HCT116 (cell line): ENCODE results near the gene SHH. TPM values are rescaled to one million over a fixed set of nuclear protein-coding genes. Genes with fewer than 3 reads are reported as not detected.

Experiments
- ATAC-seq: fragments of 200-7000 bp; cut with Tn5 transposase; 2 replicates; pipeline ENCODE4 v1.9.1; 2020; ENCODE audit warnings: mild to moderate bottlenecking, moderate library complexity
- BruUV-seq: library from RNA; stranded (reverse); fragments of 400-500 nt; replicated peaks from 2 replicates; lab custom pipeline; 2021; lab: Mats Ljungman, UMichigan
- CTCF ChIA-PET: fragments of 300-600 bp; sonication (Branson Sonifier 250); formaldehyde crosslinking; loops from one replicate; lab custom pipeline; 2021; ENCODE audit warnings: antibody characterized with exemption; lab: Charles Lee
- POLR2A ChIA-PET: fragments of 300-600, 350-600 bp; sonication (Branson Sonifier 250); formaldehyde crosslinking; loops from one replicate; lab custom pipeline; 2021; ENCODE audit warnings: antibody characterized with exemption; lab: Charles Lee
- RAD21 ChIA-PET, 2 experiments: fragments of 300-600 bp; sonication (Branson Sonifier 250); formaldehyde crosslinking; loops; one replicate each; lab custom pipeline; 2023; ENCODE audit warnings: low total read pairs in 2 of 2; ENCODE audit not compliant: uncharacterized antibody in 2 of 2, unreplicated experiment in 2 of 2, low non-redundant PET in 1 of 2; lab: Charles Lee
- DNase-seq: peaks from one replicate; pipeline ENCODE4 v3.0.0-alpha.2; 2010; ENCODE audit warnings: low read depth, low spot score
- H2AFZ ChIP-seq: fragments of 200-600 bp; shearing (Covaris generic), sonication (generic); 2 replicates; pipeline ENCODE4 v1.6.1; 2017; ENCODE audit warnings: low read depth, mixed run types, mixed read lengths, antibody characterized with exemption, low read length; ENCODE audit not compliant: poor library complexity, severe bottlenecking
- H3K27ac ChIP-seq: 2 replicates; pipeline ENCODE4 v1.5.1; 2012; ENCODE audit warnings: low read depth, low read length
- H3K27me3 ChIP-seq: fragments of 200-600 bp; sonication (generic); 2 replicates; pipeline ENCODE4 v1.6.1; 2016; ENCODE audit warnings: mixed run types, low read length, mixed read lengths; ENCODE audit not compliant: insufficient read depth
- H3K36me3 ChIP-seq, 2 experiments: fragments of 200-500 bp in 1 of 2; fragments of 200-600 bp in 1 of 2; sonication (Bioruptor generic) in 1 of 2; sonication (generic) in 1 of 2; 2 replicates each; pipeline versions ENCODE4 v1.5.1 to v1.6.1; 2014 to 2016; ENCODE audit warnings: low read length in 2 of 2, inconsistent platforms in 1 of 2, mixed read lengths in 1 of 2, mixed run types in 1 of 2; ENCODE audit not compliant: insufficient read depth in 2 of 2, control insufficient read depth in 1 of 2
- H3K4me1 ChIP-seq, 2 experiments: fragments of 200-600 bp in 1 of 2; sonication (generic) in 1 of 2; 2 replicates each; pipeline versions ENCODE4 v1.5.1 to v1.6.1; 2012 to 2017; ENCODE audit warnings: low read length in 2 of 2, inconsistent platforms in 1 of 2, mild to moderate bottlenecking in 1 of 2, mixed read lengths in 1 of 2, mixed run types in 1 of 2, moderate library complexity in 1 of 2; ENCODE audit not compliant: insufficient read depth in 2 of 2, control insufficient read depth in 1 of 2
- H3K4me2 ChIP-seq: fragments of 200-600 bp; sonication (generic); 2 replicates; pipeline ENCODE4 v1.6.1; 2017; ENCODE audit warnings: mixed run types, low read length, mixed read lengths
- H3K4me3 ChIP-seq, 2 experiments: fragments of 200-600 bp in 1 of 2; sonication (generic) in 1 of 2; replicated peaks in 1 of 2; 2 replicates each; pipeline ENCODE4 v1.5.1; 2011 to 2016; ENCODE audit warnings: low read length in 2 of 2, control low read depth in 1 of 2, low read depth in 1 of 2, mild to moderate bottlenecking in 1 of 2, mixed read lengths in 1 of 2, mixed run types in 1 of 2
- H3K79me2 ChIP-seq: fragments of 200-600 bp; sonication (generic); 2 replicates; pipeline ENCODE4 v1.6.1; 2017; ENCODE audit warnings: mild to moderate bottlenecking, mixed run types, low read length, moderate library complexity, mixed read lengths; ENCODE audit not compliant: insufficient read depth
- H3K9ac ChIP-seq: fragments of 200-600 bp; sonication (generic); 2 replicates; pipeline ENCODE4 v1.6.1; 2016; ENCODE audit warnings: low read length, mixed read lengths
- H3K9me2 ChIP-seq: fragments of 200-600 bp; sonication (generic), shearing (Covaris generic); 2 replicates; pipeline ENCODE4 v1.6.1; 2017; ENCODE audit warnings: mixed run types, mild to moderate bottlenecking, moderate library complexity; ENCODE audit not compliant: insufficient read depth
- H3K9me3 ChIP-seq, 2 experiments: fragments of 200-500 bp in 1 of 2; fragments of 200-600 bp in 1 of 2; sonication (Bioruptor generic) in 1 of 2; sonication (generic) in 1 of 2; 2 replicates each; pipeline ENCODE4 v1.6.1; 2014 to 2017; ENCODE audit warnings: low read length in 2 of 2, mixed read lengths in 2 of 2, inconsistent platforms in 1 of 2, low read depth in 1 of 2, mild to moderate bottlenecking in 1 of 2, mixed run types in 1 of 2, moderate library complexity in 1 of 2; ENCODE audit not compliant: control insufficient read depth in 1 of 2, insufficient read depth in 1 of 2
- H4K20me1 ChIP-seq: fragments of 200-600 bp; sonication (generic), shearing (Covaris generic); 2 replicates; pipeline ENCODE4 v1.6.1; 2017; ENCODE audit warnings: mixed run types, mild to moderate bottlenecking, moderate library complexity; ENCODE audit not compliant: insufficient read depth
- CBX3 ChIP-seq: IDR thresholded peaks from 2 replicates; pipeline ENCODE4 v1.6.1; 2012; ENCODE audit warnings: low read depth
- ELF1 ChIP-seq: IDR thresholded peaks from 2 replicates; pipeline ENCODE4 v1.6.1; 2012; ENCODE audit warnings: low read depth, borderline replicate concordance
- EZH2phosphoT487 ChIP-seq: fragments of 200-600 bp; IDR thresholded peaks from 2 replicates; pipeline ENCODE4 v1.6.1; 2018; ENCODE audit warnings: antibody characterized with exemption, borderline replicate concordance
- JUND ChIP-seq: IDR thresholded peaks from 2 replicates; pipeline ENCODE4 v1.6.1; 2012
- POLR2AphosphoS5 ChIP-seq: IDR thresholded peaks from 2 replicates; pipeline ENCODE4 v1.6.1; 2011; ENCODE audit warnings: mild to moderate bottlenecking, low read depth, low read length, moderate library complexity
- RAD21 ChIP-seq: IDR thresholded peaks from 2 replicates; pipeline ENCODE4 v1.6.1; 2012; ENCODE audit warnings: low read depth, mild to moderate bottlenecking
- SRF ChIP-seq: IDR thresholded peaks from 2 replicates; pipeline ENCODE4 v1.6.1; 2012; ENCODE audit warnings: low read depth
- YY1 ChIP-seq: IDR thresholded peaks from 2 replicates; pipeline ENCODE4 v1.6.1; 2011; ENCODE audit warnings: low read length, low read depth, moderate library complexity, mild to moderate bottlenecking; ENCODE audit not compliant: insufficient replicate concordance; ENCODE audit errors: extremely low read depth
- ZFX ChIP-seq: fragments of 450-650 bp; IDR thresholded peaks from 2 replicates; pipeline ENCODE4 v1.6.1; 2017
- ZNF274 ChIP-seq: fragments of 200-500 bp; sonication (Bioruptor generic); IDR thresholded peaks from 2 replicates; pipeline ENCODE4 v1.6.1; 2014; ENCODE audit warnings: mild to moderate bottlenecking, low read depth, low read length, inconsistent platforms
- intact Hi-C: fragments of 100-400 bp; cut with micrococcal nuclease; formaldehyde crosslinking; loops from 2 replicates; pipeline ENCODE4 v1.10.0; 2022
- total RNA-seq: library from RNA; stranded (reverse); gene quantifications from one replicate; pipeline ENCODE4 v1.2.1, GENCODE V29; 2021; ENCODE audit not compliant: unreplicated experiment
- TF ChIP-seq, protein P1 (sequence below): IDR thresholded peaks from 2 replicates; pipeline ENCODE4 v1.6.1; 2011; ENCODE audit warnings: mild to moderate bottlenecking, low read length, moderate library complexity; ENCODE audit not compliant: insufficient replicate concordance; ENCODE audit errors: extremely low read depth
- TF ChIP-seq, protein P2 (sequence below), 3 experiments: fragments of 200-600 bp in 1 of 3; sonication (generic) in 1 of 3; IDR thresholded peaks in 2 of 3; conservative IDR thresholded peaks in 1 of 3; 2 replicates each; pipeline ENCODE4 v1.5.1; 2012 to 2017; ENCODE audit warnings: low read depth in 2 of 3, low read length in 2 of 3, antibody characterized with exemption in 1 of 3, borderline replicate concordance in 1 of 3, control low read depth in 1 of 3, mild to moderate bottlenecking in 1 of 3, mixed read lengths in 1 of 3, mixed run types in 1 of 3, moderate library complexity in 1 of 3; ENCODE audit not compliant: insufficient read depth in 1 of 3
- TF ChIP-seq, protein P3 (sequence below): IDR thresholded peaks from 2 replicates; pipeline ENCODE4 v1.6.1; 2012

The SHH gene
- total RNA-seq, 1 experiment from 2014 or later = 0.32 TPM

DNA sequence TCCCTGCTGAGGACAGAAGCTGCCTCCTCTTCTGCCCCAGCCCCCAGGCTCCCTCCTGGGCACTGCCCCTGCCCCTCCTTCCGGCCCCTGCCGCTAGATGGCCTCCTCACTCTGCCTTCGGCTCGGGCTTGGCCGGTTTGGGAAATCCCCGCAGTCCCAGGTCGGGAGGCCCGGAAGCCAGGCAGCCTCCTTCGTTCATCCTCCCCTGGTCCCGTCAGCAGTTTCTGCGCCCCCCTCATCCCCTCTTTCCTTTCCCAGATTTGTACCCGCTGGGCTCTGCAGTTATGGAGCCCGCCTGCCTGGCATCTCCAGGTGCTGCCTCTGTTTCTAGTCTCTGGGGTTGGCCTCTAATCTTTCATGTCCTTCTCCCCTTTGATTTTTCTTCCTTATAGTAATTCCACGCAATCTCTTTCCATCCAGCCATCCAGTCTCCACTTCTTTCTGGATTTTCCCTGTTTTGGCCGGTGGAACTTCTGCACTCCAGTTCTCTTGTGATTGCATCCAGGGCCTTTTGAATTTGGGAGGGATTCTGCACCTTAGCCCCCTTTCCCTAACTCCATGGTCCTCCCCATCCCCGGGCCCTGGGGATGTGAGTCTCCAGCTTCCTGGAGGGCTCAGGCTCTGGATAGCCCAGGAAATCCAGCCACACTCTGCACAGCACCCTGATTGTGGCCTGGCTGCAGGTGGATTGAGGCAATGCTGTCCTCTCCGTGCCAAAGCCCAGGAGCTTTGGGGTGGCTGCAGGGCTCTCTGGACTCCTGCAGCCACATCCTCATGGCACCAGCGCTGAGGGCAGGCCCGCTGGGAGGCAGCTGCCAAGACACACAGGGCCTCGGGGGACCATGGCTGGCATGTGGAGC is 3.3 kb upstream of the SHH start (continued):
- TF ChIP-seq, protein P1, sequence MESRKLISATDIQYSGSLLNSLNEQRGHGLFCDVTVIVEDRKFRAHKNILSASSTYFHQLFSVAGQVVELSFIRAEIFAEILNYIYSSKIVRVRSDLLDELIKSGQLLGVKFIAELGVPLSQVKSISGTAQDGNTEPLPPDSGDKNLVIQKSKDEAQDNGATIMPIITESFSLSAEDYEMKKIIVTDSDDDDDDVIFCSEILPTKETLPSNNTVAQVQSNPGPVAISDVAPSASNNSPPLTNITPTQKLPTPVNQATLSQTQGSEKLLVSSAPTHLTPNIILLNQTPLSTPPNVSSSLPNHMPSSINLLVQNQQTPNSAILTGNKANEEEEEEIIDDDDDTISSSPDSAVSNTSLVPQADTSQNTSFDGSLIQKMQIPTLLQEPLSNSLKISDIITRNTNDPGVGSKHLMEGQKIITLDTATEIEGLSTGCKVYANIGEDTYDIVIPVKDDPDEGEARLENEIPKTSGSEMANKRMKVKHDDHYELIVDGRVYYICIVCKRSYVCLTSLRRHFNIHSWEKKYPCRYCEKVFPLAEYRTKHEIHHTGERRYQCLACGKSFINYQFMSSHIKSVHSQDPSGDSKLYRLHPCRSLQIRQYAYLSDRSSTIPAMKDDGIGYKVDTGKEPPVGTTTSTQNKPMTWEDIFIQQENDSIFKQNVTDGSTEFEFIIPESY = no peak

DNA sequence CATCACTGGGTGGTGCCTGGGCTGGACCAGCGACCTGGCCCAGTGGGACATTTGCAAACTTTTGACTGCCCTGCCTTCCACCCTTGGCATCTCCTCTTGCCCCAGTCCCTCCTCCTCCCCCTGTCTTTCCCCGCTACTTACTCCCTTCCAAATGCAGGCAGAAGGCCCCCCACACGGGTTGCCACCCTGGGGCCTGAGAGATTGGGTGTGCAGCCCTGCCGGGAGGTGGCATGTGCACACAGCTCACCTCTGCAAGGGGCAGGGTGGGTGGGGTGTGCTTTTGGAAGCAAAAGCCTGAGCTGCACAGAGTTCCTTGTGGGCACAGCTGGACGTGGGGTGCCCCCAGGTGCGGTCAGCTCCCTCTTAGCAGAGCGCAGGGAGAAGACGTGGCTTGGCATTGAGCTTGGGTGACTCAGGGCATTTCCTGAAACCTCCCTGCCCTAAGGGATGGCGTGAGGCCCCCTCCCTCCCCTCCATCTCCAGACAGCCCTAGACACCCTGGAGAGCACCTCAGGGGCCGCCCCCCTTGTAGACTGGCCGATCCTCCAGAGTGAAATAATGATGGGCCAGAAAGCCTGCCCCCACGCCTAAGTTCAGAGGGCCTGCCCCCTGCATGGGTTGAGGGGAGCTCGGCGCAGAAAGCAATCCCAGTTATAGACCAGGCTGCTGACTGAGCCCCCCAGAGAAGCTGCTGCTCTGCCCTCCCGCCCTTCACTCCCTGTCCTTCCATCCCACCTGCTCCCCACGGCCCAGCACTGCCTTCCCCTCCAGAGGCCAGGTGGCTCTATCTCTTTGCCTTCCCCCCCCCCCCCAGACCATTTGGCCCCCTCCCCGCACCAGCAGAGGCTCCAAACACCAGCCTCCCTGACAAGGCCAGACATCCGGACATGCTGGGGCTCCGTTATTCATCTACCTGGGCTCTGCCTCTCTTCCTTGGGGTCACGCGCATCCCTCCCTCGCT is 2.3 kb upstream of the SHH start:
- H3K27me3 ChIP-seq = 0 out of 2 replicates have a peak, but pooled peaks cover 5% of the 10 kb centered on the region
- no peak overlapping the region for H3K4me2 ChIP-seq
- DNase-seq = no peak
- ChIA-PET CTCF (no interaction called here), POLR2A (no interaction called here), RAD21 (interaction anchor here (0.6 kb wide), 2 partner anchors 13 to 681 kb away, joined by 3 to 7 read pairs; no protein-coding TSS in a partner anchor)
- H3K4me1 ChIP-seq = peaks cover 0 to 6% of the 10 kb centered on the region in 2 experiments; a peak in 2 of 4 replicates
- TF ChIP-seq, protein P2, sequence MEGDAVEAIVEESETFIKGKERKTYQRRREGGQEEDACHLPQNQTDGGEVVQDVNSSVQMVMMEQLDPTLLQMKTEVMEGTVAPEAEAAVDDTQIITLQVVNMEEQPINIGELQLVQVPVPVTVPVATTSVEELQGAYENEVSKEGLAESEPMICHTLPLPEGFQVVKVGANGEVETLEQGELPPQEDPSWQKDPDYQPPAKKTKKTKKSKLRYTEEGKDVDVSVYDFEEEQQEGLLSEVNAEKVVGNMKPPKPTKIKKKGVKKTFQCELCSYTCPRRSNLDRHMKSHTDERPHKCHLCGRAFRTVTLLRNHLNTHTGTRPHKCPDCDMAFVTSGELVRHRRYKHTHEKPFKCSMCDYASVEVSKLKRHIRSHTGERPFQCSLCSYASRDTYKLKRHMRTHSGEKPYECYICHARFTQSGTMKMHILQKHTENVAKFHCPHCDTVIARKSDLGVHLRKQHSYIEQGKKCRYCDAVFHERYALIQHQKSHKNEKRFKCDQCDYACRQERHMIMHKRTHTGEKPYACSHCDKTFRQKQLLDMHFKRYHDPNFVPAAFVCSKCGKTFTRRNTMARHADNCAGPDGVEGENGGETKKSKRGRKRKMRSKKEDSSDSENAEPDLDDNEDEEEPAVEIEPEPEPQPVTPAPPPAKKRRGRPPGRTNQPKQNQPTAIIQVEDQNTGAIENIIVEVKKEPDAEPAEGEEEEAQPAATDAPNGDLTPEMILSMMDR (IDR thresholded peaks at IDR 0.05 in 2 of 3, conservative IDR thresholded peaks at IDR 0.05 in 1 of 3; ENCODE audit: borderline replicate concordance in 1 of 3, insufficient read depth in 1 of 3, low read depth in 2 of 3, low read length in 2 of 3) = no peak
- TF ChIP-seq ZFX (no peak), ELF1 (no peak), SRF (no peak), EZH2phosphoT487 (no peak), ZNF274 (no peak), JUND (no peak), RAD21 (no peak), CBX3 (no peak), YY1 (no peak), POLR2AphosphoS5 (no peak)
- TF ChIP-seq, protein P1 = no peak
- TF ChIP-seq, protein P3, sequence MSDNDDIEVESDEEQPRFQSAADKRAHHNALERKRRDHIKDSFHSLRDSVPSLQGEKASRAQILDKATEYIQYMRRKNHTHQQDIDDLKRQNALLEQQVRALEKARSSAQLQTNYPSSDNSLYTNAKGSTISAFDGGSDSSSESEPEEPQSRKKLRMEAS = no peak
- H3K4me3 ChIP-seq = no peak overlapping the region
- no peaks in the 10 kb centered on the region for H4K20me1 ChIP-seq
- ATAC-seq = no peak; the same call in 1 of the 2 replicates
- intact Hi-C loops = loop anchor here (1.0 to 5.0 kb wide), 3 partner anchors 148 to 659 kb away; no protein-coding TSS in a partner anchor
- no peaks in the 10 kb centered on the region for H3K79me2 ChIP-seq
- no peak overlapping the region for H3K27ac ChIP-seq
- no peaks in the 10 kb centered on the region for H3K36me3 ChIP-seq
- BruUV-seq = no TSS peak
- H3K9me2 ChIP-seq = no peaks in the 10 kb centered on the region
- no peaks in the 10 kb centered on the region for H3K9me3 ChIP-seq
- no peak overlapping the region for H2AFZ ChIP-seq
- no peak overlapping the region for H3K9ac ChIP-seq
